ENCODE data around the gene CLMP.

DNA sequence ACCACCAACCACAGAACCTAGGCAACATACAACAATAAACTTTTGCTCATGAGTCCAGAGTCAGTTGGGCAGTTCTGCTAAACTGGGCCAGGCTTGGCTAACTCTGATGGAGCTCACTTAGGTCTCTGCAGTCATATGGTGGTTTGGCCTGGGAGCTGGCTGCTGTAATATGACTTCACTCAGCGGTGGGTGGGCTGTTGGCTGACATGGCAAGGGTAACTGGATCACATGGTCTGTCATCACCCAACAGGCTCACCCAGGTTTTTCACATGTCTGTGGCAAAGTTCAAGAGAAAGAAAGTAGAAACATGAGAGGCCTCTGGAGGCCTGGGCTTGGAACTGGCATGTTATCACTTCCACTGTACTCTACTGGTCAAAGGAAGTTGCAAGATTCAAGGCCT is 43.2 kb upstream of the CLMP start:
- TF ChIP-seq, protein P1, sequence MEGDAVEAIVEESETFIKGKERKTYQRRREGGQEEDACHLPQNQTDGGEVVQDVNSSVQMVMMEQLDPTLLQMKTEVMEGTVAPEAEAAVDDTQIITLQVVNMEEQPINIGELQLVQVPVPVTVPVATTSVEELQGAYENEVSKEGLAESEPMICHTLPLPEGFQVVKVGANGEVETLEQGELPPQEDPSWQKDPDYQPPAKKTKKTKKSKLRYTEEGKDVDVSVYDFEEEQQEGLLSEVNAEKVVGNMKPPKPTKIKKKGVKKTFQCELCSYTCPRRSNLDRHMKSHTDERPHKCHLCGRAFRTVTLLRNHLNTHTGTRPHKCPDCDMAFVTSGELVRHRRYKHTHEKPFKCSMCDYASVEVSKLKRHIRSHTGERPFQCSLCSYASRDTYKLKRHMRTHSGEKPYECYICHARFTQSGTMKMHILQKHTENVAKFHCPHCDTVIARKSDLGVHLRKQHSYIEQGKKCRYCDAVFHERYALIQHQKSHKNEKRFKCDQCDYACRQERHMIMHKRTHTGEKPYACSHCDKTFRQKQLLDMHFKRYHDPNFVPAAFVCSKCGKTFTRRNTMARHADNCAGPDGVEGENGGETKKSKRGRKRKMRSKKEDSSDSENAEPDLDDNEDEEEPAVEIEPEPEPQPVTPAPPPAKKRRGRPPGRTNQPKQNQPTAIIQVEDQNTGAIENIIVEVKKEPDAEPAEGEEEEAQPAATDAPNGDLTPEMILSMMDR (IDR thresholded peaks at IDR 0.05; ENCODE audit: low read depth, low read length, poor library complexity, severe bottlenecking) = no peak
- TF ChIP-seq EZH2phosphoT487 (IDR thresholded peaks at IDR 0.05; ENCODE audit: borderline replicate concordance, low read length) = no peak
